B cell (primary cell): ENCODE measurements around the gene PPP1R3D.

Experiments
- CTCF ChIP-seq: fragments of 200-600 bp; IDR thresholded peaks from one replicate; pipeline ENCODE4 v1.8.0; 2022; ENCODE audit warnings: antibody characterized with exemption, mild to moderate bottlenecking
- EZH2 ChIP-seq: IDR thresholded peaks from 2 replicates; pipeline ENCODE4 v1.6.1; 2012; ENCODE audit warnings: borderline replicate concordance, low read depth, mild to moderate bottlenecking, moderate library complexity, low read length; ENCODE audit not compliant: insufficient read depth, poor library complexity, severe bottlenecking

DNA sequence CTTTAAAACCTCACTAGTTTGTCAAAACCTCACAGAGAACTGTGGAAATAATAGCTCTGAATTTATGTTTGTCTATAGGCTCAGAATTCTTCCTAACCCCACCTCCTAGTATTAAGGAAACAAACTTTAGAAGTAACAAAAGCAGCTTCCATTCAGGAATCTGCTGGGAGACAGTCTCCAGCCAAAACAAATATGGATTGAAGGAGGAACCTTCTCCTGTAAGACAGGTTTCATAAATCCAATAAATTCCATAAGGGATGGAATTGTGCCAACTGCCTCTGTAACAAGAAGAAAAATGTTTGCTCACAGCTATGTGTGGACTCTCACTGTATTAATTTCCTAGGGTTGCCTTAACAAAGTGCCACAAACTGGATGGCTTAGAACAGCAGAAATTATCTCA, 14.2 kb downstream of the PPP1R3D start:
- TF ChIP-seq CTCF (no peak), EZH2 (no peak)
